GM23338 (cell line): Measurements from ENCODE around the gene ZNF717.
"Not testable (repeated sequence)": the region's sequence is repeated elsewhere in the genome, so short reads cannot be mapped to it uniquely, and the experiment has no call there.

Experiments
- EZH2 ChIP-seq: fragments of 200-600 bp; sonication (generic); IDR thresholded peaks from one replicate; pipeline ENCODE4 v1.8.0; 2017; ENCODE audit warnings: antibody characterized with exemption, mild to moderate bottlenecking, low read depth; ENCODE audit not compliant: unreplicated experiment
- POLR2AphosphoS5 ChIP-seq: IDR thresholded peaks from 2 replicates; pipeline ENCODE4 v1.6.1; 2016; ENCODE audit warnings: antibody characterized with exemption, low read depth
- TF ChIP-seq, protein P1 (sequence below), 2 experiments: fragments of 200-600 bp in 1 of 2; sonication (generic) in 1 of 2; conservative IDR thresholded peaks; 2 replicates each; pipeline versions ENCODE4 v1.5.1 to v1.6.1; 2016 to 2017; ENCODE audit warnings: antibody characterized with exemption in 2 of 2, low read depth in 2 of 2, mild to moderate bottlenecking in 2 of 2, moderate library complexity in 1 of 2

DNA sequence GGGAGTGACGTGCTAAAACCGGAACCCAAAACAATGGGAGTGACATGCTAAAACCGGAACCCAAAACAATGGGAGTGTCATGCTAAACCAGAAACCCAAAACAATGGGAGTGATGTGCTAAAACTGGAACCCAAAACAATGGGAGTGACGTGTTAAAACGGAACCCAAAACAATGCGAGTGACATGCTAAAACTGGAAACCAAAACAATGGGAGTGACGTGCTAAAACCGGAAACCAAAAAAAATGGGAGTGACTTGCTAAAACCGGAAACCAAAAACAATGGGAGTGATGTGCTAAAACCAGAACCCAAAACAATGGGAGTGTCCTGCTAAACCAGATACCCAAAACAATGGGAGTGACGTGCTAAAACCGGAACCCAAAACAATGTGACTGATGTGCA, 7.6 kb downstream of the ZNF717 start:
- TF ChIP-seq, protein P1, sequence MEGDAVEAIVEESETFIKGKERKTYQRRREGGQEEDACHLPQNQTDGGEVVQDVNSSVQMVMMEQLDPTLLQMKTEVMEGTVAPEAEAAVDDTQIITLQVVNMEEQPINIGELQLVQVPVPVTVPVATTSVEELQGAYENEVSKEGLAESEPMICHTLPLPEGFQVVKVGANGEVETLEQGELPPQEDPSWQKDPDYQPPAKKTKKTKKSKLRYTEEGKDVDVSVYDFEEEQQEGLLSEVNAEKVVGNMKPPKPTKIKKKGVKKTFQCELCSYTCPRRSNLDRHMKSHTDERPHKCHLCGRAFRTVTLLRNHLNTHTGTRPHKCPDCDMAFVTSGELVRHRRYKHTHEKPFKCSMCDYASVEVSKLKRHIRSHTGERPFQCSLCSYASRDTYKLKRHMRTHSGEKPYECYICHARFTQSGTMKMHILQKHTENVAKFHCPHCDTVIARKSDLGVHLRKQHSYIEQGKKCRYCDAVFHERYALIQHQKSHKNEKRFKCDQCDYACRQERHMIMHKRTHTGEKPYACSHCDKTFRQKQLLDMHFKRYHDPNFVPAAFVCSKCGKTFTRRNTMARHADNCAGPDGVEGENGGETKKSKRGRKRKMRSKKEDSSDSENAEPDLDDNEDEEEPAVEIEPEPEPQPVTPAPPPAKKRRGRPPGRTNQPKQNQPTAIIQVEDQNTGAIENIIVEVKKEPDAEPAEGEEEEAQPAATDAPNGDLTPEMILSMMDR (conservative IDR thresholded peaks at IDR 0.05; ENCODE audit: low read depth in 2 of 2) = not testable (repeated sequence)
- not testable (repeated sequence) for TF ChIP-seq POLR2AphosphoS5, EZH2
